Bronchial epithelial cell (primary cell): ENCODE results near the gene DPRX. TPM values are rescaled to one million over a fixed set of nuclear protein-coding genes. Genes with fewer than 3 reads are reported as not detected.
"Not testable (repeated sequence)": the region's sequence is repeated elsewhere in the genome, so short reads cannot be mapped to it uniquely, and the experiment has no call there.

Source experiments
- DNase-seq: peaks from one replicate; pipeline ENCODE4 v3.0.0-alpha.2; 2010; ENCODE audit warnings: low read depth
- FAIRE-seq: peaks from 2 replicates; lab custom pipeline; 2011; peaks lifted over from hg19 to GRCh38; lab: Jason Lieb, UNC
- H3K27me3 ChIP-seq: 2 replicates; pipeline ENCODE4 v1.5.1; 2011; ENCODE audit warnings: low read length; ENCODE audit not compliant: control insufficient read depth, insufficient read depth
- H3K36me3 ChIP-seq: 2 replicates; pipeline ENCODE4 v1.5.1; 2011; ENCODE audit warnings: low read length; ENCODE audit not compliant: control insufficient read depth, insufficient read depth
- H3K4me3 ChIP-seq: 2 replicates; pipeline ENCODE4 v1.5.1; 2011; ENCODE audit warnings: mild to moderate bottlenecking, low read depth, low read length, control low read depth
- CTCF ChIP-seq: IDR thresholded peaks from 2 replicates; pipeline ENCODE4 v1.5.1; 2011; ENCODE audit warnings: mild to moderate bottlenecking, moderate library complexity, low read length, control low read depth, inconsistent platforms; ENCODE audit not compliant: insufficient read depth, severe bottlenecking
- total RNA-seq: library from RNA; depleted of rRNA; stranded (reverse); fragments of >200 nt; gene quantifications from 2 replicates; pipeline ENCODE4 v1.2.1, GENCODE V29; 2014

The DPRX gene
- total RNA-seq, 1 donor from 2014 or later, result not detected

GRCh38 chr19:53664760-53665159 lies 33.0 kb downstream of the DPRX start:
- no peak overlapping the region for H3K4me3 ChIP-seq
- no peak for TF ChIP-seq CTCF
- DNase-seq (no peak), FAIRE-seq (no peak)
- H3K27me3 ChIP-seq, result no peaks in the 10 kb centered on the region
- no peaks in the 10 kb centered on the region for H3K36me3 ChIP-seq

GRCh38 chr19:53666331-53666730 lies 34.5 kb downstream of the DPRX start:
- H3K27me3 ChIP-seq, H3K36me3 ChIP-seq, H3K4me3 ChIP-seq, DNase-seq, FAIRE-seq: not testable (repeated sequence)

- H3K36me3 ChIP-seq, FAIRE-seq, DNase-seq, H3K27me3 ChIP-seq, H3K4me3 ChIP-seq: not testable (repeated sequence)
Measured at GRCh38 chr19:53668804-53669203, 37.0 kb downstream of the DPRX start.

GRCh38 chr19:53670345-53670744 lies 38.5 kb downstream of the DPRX start:
- no peak for TF ChIP-seq CTCF
- DNase-seq (no peak), FAIRE-seq (no peak)
- H3K4me3 ChIP-seq, result no peak overlapping the region
- no peaks in the 10 kb centered on the region for H3K27me3 ChIP-seq
- H3K36me3 ChIP-seq, result no peaks in the 10 kb centered on the region

GRCh38 chr19:53671663-53672062 lies 39.9 kb downstream of the DPRX start:
- Histone ChIP-seq H3K4me3 (no peak overlapping the region), H3K27me3 (no peaks in the 10 kb centered on the region), H3K36me3 (no peaks in the 10 kb centered on the region)
- TF ChIP-seq CTCF, result no peak
- no peak for DNase-seq
- peak; percentile 84 for FAIRE-seq

Other genes with a start within 250 kb of the DPRX start
- gene ZNF765, start 236.8 kb upstream of the DPRX start, total RNA-seq, result 16.0 and 17.9 TPM in 2 replicates
- gene ZNF761, start 200.0 kb upstream of the DPRX start, total RNA-seq, result 14.0 and 15.9 TPM in 2 replicates
- 3.9 and 4.6 TPM in 2 replicates for gene ZNF813, start 164.3 kb upstream of the DPRX start, total RNA-seq
- 6.4 and 6.8 TPM in 2 replicates for gene ZNF331, start 93.9 kb upstream of the DPRX start, total RNA-seq
- under 0.01 TPM in 1 of 2 replicates, not detected in the other for gene NLRP12, start 192.3 kb downstream of the DPRX start, total RNA-seq
- 1.3 and 1.4 TPM in 2 replicates for gene MYADM, start 235.9 kb downstream of the DPRX start, total RNA-seq